Astrocyte (in vitro differentiated cells and primary cell): ENCODE results near the gene GEN1.

Experiments
- CTCF ChIP-seq: IDR thresholded peaks from 2 replicates; pipeline ENCODE4 v1.5.1; 2011; ENCODE audit warnings: low read depth, mild to moderate bottlenecking, inconsistent platforms, low read length, moderate library complexity; ENCODE audit not compliant: insufficient read depth
- EZH2 ChIP-seq: IDR thresholded peaks from 2 replicates; pipeline ENCODE4 v1.6.1; 2012; ENCODE audit warnings: mild to moderate bottlenecking, low read length, inconsistent platforms; ENCODE audit not compliant: insufficient read depth

GRCh38 chr2:17790536-17790935 lies 36.6 kb downstream of the GEN1 start:
- TF ChIP-seq CTCF (no peak), EZH2 (no peak)
